GM12878 (cell line): ENCODE measurements around the gene MUC16. TPM values are rescaled to one million over a fixed set of nuclear protein-coding genes. Genes with fewer than 3 reads are reported as not detected.

Experiments used
- ATAC-seq: fragments of 200-7000 bp; cut with Tn5 transposase; 3 replicates; pipeline ENCODE4 v1.9.1; 2020; ENCODE audit warnings: mild to moderate bottlenecking, moderate library complexity
- BruUV-seq: library from RNA; stranded (reverse); fragments of 400-500 nt; replicated peaks from 2 replicates; lab custom pipeline; 2021; lab: Mats Ljungman, UMichigan
- CTCF ChIA-PET: fragments of 300-600 bp; sonication (Branson Sonifier 250); formaldehyde crosslinking; extraction: SDS; loops from one replicate; lab custom pipeline; 2021; ENCODE audit warnings: inconsistent platforms; lab: Yijun Ruan, JAX
- POLR2A ChIA-PET: fragments of 350-600 bp; formaldehyde crosslinking; extraction: SDS; loops from one replicate; lab custom pipeline; 2021; ENCODE audit warnings: inconsistent platforms; lab: Charles Lee
- RAD21 ChIA-PET: fragments of 300-600 bp; sonication (Branson Sonifier 250); formaldehyde crosslinking; loops from one replicate; lab custom pipeline; 2023; ENCODE audit warnings: antibody characterized with exemption; ENCODE audit not compliant: unreplicated experiment; lab: Charles Lee
- SMC1A ChIA-PET: fragments of 300-600 bp; sonication (Branson Sonifier 250); formaldehyde crosslinking; loops from one replicate; lab custom pipeline; 2023; ENCODE audit not compliant: unreplicated experiment, uncharacterized antibody; lab: Charles Lee
- DNase-seq: peaks from one replicate; pipeline ENCODE4 v3.0.0-alpha.2; 2011; ENCODE audit warnings: low read depth, low spot score
- FAIRE-seq: peaks from 3 replicates; lab custom pipeline; 2011; peaks lifted over from hg19 to GRCh38; lab: Jason Lieb, UNC
- H2AFZ ChIP-seq: 2 replicates; pipeline ENCODE4 v1.6.0; 2011; ENCODE audit warnings: low read depth, low read length, control low read depth; ENCODE audit not compliant: control insufficient read depth
- H3K27ac ChIP-seq: 2 replicates; pipeline ENCODE4 v1.5.1; 2011; ENCODE audit warnings: control low read depth; ENCODE audit not compliant: control insufficient read depth, insufficient read depth
- H3K27me3 ChIP-seq, 2 experiments: replicated peaks in 1 of 2; 2 replicates each; pipeline versions ENCODE4 v1.6.0 to v1.6.1; 2011; ENCODE audit warnings: low read length in 1 of 2; ENCODE audit not compliant: control insufficient read depth in 2 of 2, insufficient read depth in 2 of 2
- H3K36me3 ChIP-seq, 2 experiments: 2 replicates each; pipeline ENCODE4 v1.5.1; 2011; ENCODE audit warnings: low read length in 1 of 2; ENCODE audit not compliant: control insufficient read depth in 2 of 2, insufficient read depth in 2 of 2
- H3K4me1 ChIP-seq: 2 replicates; pipeline ENCODE4 v1.6.1; 2011; ENCODE audit warnings: mild to moderate bottlenecking, low read length, moderate library complexity, mixed read lengths; ENCODE audit not compliant: control insufficient read depth, insufficient read depth
- H3K4me2 ChIP-seq: 2 replicates; pipeline ENCODE4 v1.6.0; 2011; ENCODE audit warnings: control low read depth; ENCODE audit not compliant: control insufficient read depth, insufficient read depth
- H3K4me3 ChIP-seq: fragments of 200-600 bp; sonication (generic); 2 replicates; pipeline ENCODE4 v1.5.1; 2016
- H3K79me2 ChIP-seq: 2 replicates; pipeline ENCODE4 v1.6.0; 2011; ENCODE audit warnings: low read length; ENCODE audit not compliant: control insufficient read depth, insufficient read depth
- H3K9ac ChIP-seq: 2 replicates; pipeline ENCODE4 v1.8.0; 2011; ENCODE audit warnings: low read length, control low read depth, mixed read lengths; ENCODE audit not compliant: control insufficient read depth, insufficient read depth
- H3K9me3 ChIP-seq: replicated peaks from 3 replicates; pipeline ENCODE4 v1.5.1; 2011; ENCODE audit warnings: mild to moderate bottlenecking, low read length; ENCODE audit not compliant: control insufficient read depth, insufficient read depth
- H4K20me1 ChIP-seq: 2 replicates; pipeline ENCODE4 v1.6.0; 2011; ENCODE audit not compliant: control insufficient read depth, insufficient read depth
- CREM ChIP-seq: IDR thresholded peaks from 2 replicates; pipeline ENCODE4 v1.6.1; 2014; ENCODE audit warnings: antibody characterized with exemption, low read depth
- MYC ChIP-seq: IDR thresholded peaks from 2 replicates; pipeline ENCODE4 v1.6.1; 2011; ENCODE audit warnings: mild to moderate bottlenecking, low read length, moderate library complexity, inconsistent platforms; ENCODE audit not compliant: insufficient read depth, insufficient replicate concordance, insufficient read length, severe bottlenecking
- PAX8 ChIP-seq: fragments of 450-650 bp; IDR thresholded peaks from 2 replicates; pipeline ENCODE4 v1.6.1; 2017; ENCODE audit warnings: mild to moderate bottlenecking, moderate library complexity
- RAD51 ChIP-seq: fragments of 450-650 bp; IDR thresholded peaks from 2 replicates; pipeline ENCODE4 v1.6.1; 2016; ENCODE audit warnings: moderate library complexity, mild to moderate bottlenecking, inconsistent platforms
- RBBP5 ChIP-seq: fragments of 200-600 bp; sonication (generic); conservative IDR thresholded peaks from 2 replicates; pipeline ENCODE4 v1.6.1; 2016
- ZNF207 ChIP-seq: fragments of 450-650 bp; IDR thresholded peaks from 2 replicates; pipeline ENCODE4 v1.6.1; 2014; ENCODE audit warnings: antibody characterized with exemption, mild to moderate bottlenecking, borderline replicate concordance
- ZNF24 ChIP-seq: fragments of 450-650 bp; IDR thresholded peaks from 2 replicates; pipeline ENCODE4 v1.6.1; 2017; ENCODE audit warnings: antibody characterized with exemption, mild to moderate bottlenecking
- WGBS: methylation state at CpG from one replicate; pipeline ENCODE4 v1.1.6; 2016; ENCODE audit warnings: low lambda C conversion rate; ENCODE audit not compliant: insufficient replicate concordance, insufficient coverage; ENCODE audit errors: missing lambda C conversion rate; 5-methylcytosine and 5-hydroxymethylcytosine counted together
- in situ Hi-C: fragments of 300-500 bp; cut with MboI; formaldehyde crosslinking; loops from 9 replicates; pipeline ENCODE4 v1.14.3; 2018; ENCODE audit warnings: mixed read lengths
- intact Hi-C: fragments of 100-400 bp; cut with micrococcal nuclease; formaldehyde crosslinking; loops from one replicate; pipeline ENCODE4 v1.14.2; 2022; ENCODE audit not compliant: unreplicated experiment
- polyA plus RNA-seq, 11 experiments: library from polyadenylated mRNA; depleted of rRNA in 4 of 11; unstranded in 6 of 11; stranded (reverse) in 5 of 11; fragments of >200 nt; fragmentation: Nextera tagmentation in 4 of 11; fragmentation: Illumina TruSeq in 1 of 11; extraction: Ambion mirVana in 4 of 11; extraction: Trizol in 1 of 11; gene quantifications; 1 replicate in 1 of 11; 2 replicates in 10 of 11; pipeline versions ENCODE4 v1.2.1 to v1.2.3, GENCODE V29; 2011 to 2016; ENCODE audit warnings: inconsistent platforms in 2 of 11, missing spikeins in 2 of 11, low read depth in 1 of 11
- total RNA-seq, 4 experiments: library from RNA; depleted of rRNA in 3 of 4; stranded (reverse); fragments of >200 nt in 3 of 4; fragmentation: Illumina TruSeq in 1 of 4; extraction: Trizol in 1 of 4; gene quantifications; 2 replicates each; pipeline versions ENCODE4 v1.2.1 to v1.2.3, GENCODE V29; 2013 to 2021
- TF ChIP-seq, protein P1 (sequence below): fragments of 450-650 bp; IDR thresholded peaks from 2 replicates; pipeline ENCODE4 v1.6.1; 2017; ENCODE audit warnings: mild to moderate bottlenecking
- TF ChIP-seq, protein P2 (sequence below): fragments of 450-650 bp; IDR thresholded peaks from 2 replicates; pipeline ENCODE4 v1.6.1; 2017; ENCODE audit warnings: mild to moderate bottlenecking, moderate library complexity
- TF ChIP-seq, protein P3 (sequence below): fragments of 150-350 bp; IDR thresholded peaks from 2 replicates; pipeline ENCODE4 v1.6.1; 2016; ENCODE audit warnings: low read depth, low read length

MUC16 gene
- total and polyA plus RNA-seq, 10 of the 15 experiments (the other 5 are each of a cell fraction or from before 2014, with no cell fraction given), result under 0.01 TPM; not detected in 8

DNA sequence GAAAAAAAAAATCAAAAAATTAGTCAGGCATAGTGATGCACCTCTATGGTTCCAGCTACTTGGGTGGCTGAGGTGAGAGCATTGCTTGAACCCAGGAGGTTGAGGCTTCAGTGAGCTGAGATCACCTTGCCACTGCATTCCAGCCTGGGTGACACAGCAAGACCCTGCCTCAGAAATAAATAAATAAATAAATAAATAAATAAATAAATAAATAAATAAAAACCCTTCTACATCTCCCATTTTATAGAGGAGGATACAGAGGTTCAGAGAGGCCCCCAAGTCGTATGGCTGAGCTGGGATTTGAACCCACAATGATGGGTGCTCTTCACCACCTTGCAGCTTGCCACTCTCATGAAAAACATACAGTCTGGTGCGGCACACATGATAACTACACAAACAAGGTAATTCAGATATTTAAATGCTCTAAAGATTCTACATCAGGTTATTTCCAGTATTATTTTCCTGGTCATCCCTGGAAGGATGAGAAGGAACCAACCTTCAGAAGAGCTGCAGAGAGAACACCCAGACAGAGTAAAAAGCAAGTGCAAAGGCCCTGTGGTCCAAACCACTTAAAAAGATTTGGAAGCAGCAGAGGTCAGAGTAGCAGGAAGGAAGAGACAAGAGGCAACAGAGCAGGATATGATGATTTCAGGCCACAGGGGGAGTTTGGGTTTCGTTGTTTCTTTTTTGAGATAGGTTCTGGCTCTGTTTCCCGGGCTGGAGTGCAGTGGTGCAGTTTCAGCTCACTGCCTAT lies 47.5 kb upstream of the MUC16 start:
- CTCF ChIA-PET, result no interaction called here
- Histone ChIP-seq H3K27ac (no peak overlapping the region), H3K9ac (no peak overlapping the region), H2AFZ (no peak overlapping the region), H3K4me2 (no peak overlapping the region), H3K79me2 (no peaks in the 10 kb centered on the region), H3K9me3 (no peaks in the 10 kb centered on the region; the same call in 2 of the 3 replicates), H3K27me3 (no peaks in the 10 kb centered on the region), H3K4me1 (no peaks in the 10 kb centered on the region), H3K4me3 (no peak overlapping the region), H4K20me1 (no peaks in the 10 kb centered on the region), H3K36me3 (no peaks in the 10 kb centered on the region)
- RAD21 ChIA-PET, result no interaction called here
- in situ Hi-C loops, result no loop called here
- 24% methylated on average over 4 of the region's 4 CpGs for WGBS
- SMC1A ChIA-PET, result no interaction called here
- no peak for DNase-seq
- TF ChIP-seq PAX8, result no peak
- no peak for TF ChIP-seq CREM
- TF ChIP-seq MYC, result no peak
- TF ChIP-seq, protein P1, sequence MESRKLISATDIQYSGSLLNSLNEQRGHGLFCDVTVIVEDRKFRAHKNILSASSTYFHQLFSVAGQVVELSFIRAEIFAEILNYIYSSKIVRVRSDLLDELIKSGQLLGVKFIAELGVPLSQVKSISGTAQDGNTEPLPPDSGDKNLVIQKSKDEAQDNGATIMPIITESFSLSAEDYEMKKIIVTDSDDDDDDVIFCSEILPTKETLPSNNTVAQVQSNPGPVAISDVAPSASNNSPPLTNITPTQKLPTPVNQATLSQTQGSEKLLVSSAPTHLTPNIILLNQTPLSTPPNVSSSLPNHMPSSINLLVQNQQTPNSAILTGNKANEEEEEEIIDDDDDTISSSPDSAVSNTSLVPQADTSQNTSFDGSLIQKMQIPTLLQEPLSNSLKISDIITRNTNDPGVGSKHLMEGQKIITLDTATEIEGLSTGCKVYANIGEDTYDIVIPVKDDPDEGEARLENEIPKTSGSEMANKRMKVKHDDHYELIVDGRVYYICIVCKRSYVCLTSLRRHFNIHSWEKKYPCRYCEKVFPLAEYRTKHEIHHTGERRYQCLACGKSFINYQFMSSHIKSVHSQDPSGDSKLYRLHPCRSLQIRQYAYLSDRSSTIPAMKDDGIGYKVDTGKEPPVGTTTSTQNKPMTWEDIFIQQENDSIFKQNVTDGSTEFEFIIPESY, result no peak
- TF ChIP-seq RAD51, result no peak
- TF ChIP-seq, protein P2, sequence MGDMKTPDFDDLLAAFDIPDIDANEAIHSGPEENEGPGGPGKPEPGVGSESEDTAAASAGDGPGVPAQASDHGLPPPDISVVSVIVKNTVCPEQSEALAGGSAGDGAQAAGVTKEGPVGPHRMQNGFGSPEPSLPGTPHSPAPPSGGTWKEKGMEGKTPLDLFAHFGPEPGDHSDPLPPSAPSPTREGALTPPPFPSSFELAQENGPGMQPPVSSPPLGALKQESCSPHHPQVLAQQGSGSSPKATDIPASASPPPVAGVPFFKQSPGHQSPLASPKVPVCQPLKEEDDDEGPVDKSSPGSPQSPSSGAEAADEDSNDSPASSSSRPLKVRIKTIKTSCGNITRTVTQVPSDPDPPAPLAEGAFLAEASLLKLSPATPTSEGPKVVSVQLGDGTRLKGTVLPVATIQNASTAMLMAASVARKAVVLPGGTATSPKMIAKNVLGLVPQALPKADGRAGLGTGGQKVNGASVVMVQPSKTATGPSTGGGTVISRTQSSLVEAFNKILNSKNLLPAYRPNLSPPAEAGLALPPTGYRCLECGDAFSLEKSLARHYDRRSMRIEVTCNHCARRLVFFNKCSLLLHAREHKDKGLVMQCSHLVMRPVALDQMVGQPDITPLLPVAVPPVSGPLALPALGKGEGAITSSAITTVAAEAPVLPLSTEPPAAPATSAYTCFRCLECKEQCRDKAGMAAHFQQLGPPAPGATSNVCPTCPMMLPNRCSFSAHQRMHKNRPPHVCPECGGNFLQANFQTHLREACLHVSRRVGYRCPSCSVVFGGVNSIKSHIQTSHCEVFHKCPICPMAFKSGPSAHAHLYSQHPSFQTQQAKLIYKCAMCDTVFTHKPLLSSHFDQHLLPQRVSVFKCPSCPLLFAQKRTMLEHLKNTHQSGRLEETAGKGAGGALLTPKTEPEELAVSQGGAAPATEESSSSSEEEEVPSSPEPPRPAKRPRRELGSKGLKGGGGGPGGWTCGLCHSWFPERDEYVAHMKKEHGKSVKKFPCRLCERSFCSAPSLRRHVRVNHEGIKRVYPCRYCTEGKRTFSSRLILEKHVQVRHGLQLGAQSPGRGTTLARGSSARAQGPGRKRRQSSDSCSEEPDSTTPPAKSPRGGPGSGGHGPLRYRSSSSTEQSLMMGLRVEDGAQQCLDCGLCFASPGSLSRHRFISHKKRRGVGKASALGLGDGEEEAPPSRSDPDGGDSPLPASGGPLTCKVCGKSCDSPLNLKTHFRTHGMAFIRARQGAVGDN, result no peak
- TF ChIP-seq, protein P3, sequence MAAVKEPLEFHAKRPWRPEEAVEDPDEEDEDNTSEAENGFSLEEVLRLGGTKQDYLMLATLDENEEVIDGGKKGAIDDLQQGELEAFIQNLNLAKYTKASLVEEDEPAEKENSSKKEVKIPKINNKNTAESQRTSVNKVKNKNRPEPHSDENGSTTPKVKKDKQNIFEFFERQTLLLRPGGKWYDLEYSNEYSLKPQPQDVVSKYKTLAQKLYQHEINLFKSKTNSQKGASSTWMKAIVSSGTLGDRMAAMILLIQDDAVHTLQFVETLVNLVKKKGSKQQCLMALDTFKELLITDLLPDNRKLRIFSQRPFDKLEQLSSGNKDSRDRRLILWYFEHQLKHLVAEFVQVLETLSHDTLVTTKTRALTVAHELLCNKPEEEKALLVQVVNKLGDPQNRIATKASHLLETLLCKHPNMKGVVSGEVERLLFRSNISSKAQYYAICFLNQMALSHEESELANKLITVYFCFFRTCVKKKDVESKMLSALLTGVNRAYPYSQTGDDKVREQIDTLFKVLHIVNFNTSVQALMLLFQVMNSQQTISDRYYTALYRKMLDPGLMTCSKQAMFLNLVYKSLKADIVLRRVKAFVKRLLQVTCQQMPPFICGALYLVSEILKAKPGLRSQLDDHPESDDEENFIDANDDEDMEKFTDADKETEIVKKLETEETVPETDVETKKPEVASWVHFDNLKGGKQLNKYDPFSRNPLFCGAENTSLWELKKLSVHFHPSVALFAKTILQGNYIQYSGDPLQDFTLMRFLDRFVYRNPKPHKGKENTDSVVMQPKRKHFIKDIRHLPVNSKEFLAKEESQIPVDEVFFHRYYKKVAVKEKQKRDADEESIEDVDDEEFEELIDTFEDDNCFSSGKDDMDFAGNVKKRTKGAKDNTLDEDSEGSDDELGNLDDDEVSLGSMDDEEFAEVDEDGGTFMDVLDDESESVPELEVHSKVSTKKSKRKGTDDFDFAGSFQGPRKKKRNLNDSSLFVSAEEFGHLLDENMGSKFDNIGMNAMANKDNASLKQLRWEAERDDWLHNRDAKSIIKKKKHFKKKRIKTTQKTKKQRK, result no peak
- no peak for TF ChIP-seq RBBP5
- TF ChIP-seq ZNF24, result no peak
- no peak for TF ChIP-seq ZNF207
- intact Hi-C loops, result no loop called here
- POLR2A ChIA-PET, result no interaction called here
- no peak for ATAC-seq
- BruUV-seq, result no TSS peak
- FAIRE-seq, result no peak
